IPS-11a (cell line): ENCODE results near the gene PLGRKT.
"Not testable (repeated sequence)": the region's sequence is repeated elsewhere in the genome, so short reads cannot be mapped to it uniquely, and the experiment has no call there.

Experiments used
- H3K4me3 ChIP-seq: one replicate; pipeline ENCODE4 v1.5.1; 2013; ENCODE audit warnings: low read depth, low read length, control low read depth

PLGRKT gene, protein sequence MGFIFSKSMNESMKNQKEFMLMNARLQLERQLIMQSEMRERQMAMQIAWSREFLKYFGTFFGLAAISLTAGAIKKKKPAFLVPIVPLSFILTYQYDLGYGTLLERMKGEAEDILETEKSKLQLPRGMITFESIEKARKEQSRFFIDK

DNA sequence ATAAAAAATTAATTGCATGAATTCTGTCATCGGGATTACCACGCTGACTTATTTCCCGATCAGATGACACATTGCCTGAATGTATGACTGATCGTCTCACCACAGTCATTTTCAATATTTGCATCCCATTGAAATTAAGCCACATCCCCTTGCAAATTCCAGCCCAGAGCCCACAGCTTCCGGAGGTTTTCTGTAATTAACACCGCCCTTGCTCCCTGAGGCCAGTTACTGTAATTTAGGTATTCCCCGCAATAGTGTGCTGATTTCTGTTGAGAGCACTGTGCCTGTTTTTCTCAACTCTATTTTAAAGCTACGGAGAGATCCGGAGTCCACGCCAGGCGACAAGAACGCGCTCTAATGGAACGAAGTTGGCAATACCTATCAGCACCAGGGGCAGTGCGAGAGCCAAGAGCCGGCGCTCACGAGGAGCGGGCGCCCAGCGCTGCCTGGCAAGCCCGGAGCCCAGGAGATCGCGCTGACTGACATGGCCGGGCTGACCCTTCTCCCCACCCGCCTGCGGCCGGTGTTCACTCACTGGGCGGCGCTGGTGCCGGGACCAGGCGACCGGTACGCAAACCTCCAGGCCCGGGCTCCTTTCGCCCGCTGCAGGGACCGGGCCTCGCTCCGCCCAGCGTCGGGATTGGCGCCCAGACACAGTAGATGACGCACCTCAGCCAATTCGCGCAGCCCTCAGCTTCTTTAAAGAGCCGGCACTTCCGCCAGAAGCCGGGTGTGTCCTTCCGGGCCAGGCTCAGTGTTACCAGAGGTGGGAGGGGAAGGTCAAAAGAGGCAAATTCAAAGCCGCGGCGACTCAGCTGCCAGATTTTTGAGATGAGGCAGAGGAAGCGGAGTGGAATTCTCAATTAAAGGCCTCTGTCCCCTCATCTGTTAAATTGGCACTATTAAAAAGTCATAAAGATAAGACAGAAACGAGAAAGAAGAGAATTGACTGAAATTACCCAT lies at the start of gene PLGRKT:
Gene PLGRKT (minus strand): TSS at position 672 of the 963 bp plus-strand sequence. CDS start 5,948 bp downstream, outside the sequence.
- peak within 1 kb of the TSS; percentile 75 for H3K4me3 ChIP-seq

DNA sequence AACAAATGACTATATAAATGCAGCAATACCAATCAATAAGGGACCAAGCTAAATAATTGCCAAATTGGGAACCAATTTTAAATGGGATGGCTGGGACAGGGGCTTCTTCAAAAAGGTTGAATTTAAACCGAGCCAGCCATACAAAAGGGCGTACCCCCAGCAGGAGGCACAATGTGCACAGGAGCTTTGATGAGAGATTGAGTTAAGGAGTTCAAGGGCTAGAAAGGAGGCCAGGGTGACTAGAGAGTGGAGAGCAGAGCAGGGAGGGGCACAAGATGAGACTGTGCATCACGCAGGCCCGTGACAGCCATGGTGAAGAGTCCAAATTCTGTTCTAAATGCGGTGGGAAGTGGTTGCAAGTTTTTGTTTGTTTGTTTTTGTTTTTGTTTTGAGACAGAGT lies 49.3 kb upstream of the PLGRKT start:
- no peak overlapping the region for H3K4me3 ChIP-seq

DNA sequence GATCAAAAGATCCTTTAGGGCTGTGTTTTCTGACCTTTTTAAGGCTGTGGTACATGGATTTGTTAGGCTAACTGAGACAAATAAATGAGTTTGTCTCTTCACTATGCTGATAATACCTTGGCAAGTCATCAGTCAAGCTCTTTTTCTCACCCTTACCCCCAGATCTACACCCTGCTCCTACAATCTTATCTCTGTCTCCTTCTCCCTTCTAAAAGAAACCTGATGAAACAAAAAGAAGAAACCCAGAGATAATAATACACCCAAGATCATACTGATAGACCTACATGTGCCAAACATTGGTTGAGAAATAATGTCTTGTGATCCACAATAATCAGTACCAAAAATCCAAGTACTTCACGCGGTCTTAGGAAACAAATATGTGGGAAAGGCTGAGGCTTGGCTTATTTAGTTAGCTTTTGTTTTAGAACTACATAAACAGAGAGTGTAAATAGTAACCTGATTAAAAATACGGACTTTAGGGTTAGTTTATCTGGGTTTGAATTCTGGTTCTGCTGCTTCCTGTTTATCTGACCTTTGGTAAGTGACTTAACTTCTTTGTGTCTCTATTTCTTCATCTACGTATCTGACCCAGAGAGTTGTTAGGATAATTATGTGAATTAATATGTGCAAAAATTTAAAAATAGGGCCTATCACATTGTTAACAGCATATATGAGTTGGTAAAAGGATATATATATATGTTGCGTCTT lies 47.8 kb upstream of the PLGRKT start:
- no peak overlapping the region for H3K4me3 ChIP-seq

DNA sequence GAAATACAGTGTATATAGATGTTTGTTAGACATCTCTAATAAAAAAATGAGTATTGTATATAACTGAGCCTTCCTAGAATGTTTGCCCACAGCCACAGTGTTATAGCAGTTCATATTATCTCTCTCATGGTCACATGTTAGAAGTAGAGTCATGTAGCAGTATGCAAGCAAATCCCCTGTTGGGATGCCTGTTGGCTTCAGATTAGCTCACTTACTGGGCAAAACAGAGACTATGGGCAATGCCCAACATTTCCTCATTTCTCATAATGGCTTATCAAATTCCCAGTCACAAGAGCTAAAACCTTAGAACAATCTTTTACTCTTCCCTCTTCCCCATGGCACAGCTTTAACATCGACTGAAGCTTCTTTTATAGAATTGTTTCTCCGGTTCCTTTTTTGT lies 45.6 kb upstream of the PLGRKT start:
- H3K4me3 ChIP-seq, result no peak overlapping the region

DNA sequence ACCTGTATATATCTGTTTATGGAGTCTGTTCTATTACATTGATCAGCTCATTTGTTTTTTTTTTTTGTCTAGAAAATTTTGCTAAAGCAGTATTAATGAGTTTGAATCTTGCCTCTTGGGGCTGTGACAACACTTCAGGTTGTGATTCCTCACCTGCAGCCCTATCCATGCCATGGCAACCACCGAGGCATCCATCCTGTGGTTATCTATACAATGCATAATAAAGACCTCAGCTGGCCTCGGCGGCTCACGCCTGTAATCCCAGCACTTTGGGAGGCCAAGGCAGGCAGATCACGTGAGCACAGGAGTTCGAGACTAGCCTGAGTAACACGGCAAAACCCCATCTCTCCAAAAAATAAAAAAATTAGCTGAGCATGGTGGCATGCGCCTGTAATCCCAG lies 44.5 kb upstream of the PLGRKT start:
- H3K4me3 ChIP-seq, result no peak overlapping the region

DNA sequence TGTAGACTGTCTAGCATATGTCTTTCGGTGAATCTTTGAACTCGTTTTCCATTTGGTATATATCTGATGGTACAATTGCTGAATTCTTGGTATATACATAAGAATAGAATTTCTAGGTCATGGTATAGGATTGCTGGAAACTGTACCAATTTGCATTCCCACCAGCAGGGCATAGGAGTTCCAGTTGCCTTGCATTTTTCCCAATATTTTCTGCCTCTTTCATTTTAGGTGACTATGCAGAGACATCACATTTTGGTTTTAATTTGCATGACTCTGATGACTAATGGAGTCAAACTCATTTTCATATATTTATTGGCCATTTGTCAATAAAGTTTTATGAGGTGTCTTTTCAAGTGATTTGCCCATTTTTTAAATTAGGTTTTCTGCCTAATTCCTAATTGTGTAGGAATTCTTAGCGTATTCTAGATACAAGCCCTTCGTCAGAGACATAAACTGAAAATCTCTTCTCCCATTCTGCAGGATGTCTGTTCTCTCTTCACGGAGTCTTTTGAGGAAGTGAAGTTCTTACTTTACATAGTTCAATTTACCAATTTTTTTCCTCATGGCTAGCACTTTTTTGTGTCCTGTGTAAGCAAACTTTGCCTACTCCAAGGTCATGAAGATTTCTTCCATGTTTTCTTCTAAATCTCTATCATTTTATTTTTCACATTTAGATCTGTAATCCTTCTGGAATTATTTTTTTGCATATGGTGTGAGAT lies 43.8 kb upstream of the PLGRKT start:
- no peak overlapping the region for H3K4me3 ChIP-seq

DNA sequence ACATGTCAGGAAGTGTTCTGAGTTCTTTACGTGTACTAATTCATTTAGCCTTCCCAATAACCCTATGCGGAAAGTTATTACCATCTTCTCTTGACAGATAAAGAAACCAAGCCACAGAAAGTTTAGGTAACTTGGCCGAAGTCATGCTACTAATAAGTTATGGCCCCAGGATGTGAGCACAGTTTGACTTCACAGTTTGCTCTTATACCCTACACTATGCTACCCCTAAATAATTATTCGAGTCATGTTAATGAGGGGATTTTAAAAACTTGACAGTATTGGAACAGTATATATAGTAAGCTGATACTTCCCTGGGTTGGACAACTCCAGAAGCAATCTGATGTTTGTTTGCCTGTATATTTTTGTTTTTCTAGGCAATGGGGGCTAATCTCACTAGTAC lies 43.2 kb upstream of the PLGRKT start:
- H3K4me3 ChIP-seq, result no peak overlapping the region

DNA sequence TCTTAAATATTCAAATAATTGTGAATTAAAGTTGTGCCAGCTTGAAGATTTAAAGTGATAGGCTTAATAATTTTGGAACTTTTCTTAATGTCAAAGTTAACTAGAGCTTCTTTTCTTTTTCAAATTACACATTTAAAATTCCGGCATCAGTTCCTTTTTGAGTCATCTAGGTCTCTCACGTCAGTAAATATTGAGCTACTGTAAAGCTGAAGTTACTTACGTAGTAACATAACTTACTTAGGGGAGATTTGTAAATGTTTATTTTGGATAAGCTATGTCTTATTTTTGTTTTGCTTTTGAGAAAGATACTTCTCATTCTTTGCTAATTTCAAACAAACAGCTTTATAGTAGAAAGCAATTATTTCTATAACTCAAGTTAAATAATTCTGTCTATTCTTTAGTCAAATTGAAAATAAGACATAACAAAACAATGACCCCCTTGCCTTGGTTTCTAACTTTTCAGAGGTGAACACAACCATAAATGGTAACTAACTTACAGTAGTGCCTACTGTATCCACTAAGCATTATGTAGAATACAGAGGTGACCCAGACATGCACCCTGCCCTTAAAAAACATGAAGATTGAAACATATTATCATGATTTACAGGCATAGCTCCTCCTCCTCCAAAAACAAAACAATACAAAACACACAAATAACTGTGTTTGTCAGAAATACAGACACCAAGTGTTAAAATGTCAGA lies 42.4 kb upstream of the PLGRKT start:
- H3K4me3 ChIP-seq, result no peak overlapping the region

DNA sequence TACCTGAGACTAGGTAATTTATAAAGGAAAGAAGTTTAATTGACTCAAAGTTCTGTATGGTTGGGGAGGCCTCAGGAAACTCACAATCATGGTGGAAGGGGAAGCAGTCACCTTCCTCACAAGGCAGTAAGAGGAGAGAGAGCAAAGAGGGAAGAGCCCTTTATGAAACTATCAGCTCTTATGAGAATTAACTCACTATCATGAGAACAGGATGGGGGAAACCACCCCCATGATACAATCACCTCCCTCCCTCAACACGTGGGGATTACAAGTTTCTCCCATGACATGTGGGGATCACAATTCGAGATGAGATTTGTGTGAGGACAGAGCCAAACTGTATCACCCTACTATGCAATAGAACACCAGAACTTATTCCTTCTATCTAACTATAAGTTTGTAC lies 40.5 kb upstream of the PLGRKT start:
- H3K4me3 ChIP-seq, result no peak overlapping the region

DNA sequence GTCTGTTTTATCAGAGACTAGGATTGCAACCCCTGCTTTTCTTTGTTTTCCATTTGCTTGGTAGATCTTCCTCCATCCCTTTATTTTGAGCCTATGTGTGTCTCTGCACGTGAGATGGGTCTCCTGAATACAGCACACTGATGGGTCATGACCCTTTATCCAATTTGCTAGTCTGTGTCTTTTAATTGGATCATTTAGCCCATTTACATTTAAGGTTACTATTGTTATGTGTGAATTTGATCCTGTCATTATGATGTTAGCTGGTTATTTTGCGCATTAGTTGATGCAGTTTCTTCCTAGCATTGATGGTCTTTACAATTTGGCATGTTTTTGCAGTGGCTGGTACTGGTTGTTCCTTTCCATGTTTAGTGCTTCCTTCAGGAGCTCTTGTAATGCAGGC lies 37.9 kb upstream of the PLGRKT start:
- not testable (repeated sequence) for H3K4me3 ChIP-seq

DNA sequence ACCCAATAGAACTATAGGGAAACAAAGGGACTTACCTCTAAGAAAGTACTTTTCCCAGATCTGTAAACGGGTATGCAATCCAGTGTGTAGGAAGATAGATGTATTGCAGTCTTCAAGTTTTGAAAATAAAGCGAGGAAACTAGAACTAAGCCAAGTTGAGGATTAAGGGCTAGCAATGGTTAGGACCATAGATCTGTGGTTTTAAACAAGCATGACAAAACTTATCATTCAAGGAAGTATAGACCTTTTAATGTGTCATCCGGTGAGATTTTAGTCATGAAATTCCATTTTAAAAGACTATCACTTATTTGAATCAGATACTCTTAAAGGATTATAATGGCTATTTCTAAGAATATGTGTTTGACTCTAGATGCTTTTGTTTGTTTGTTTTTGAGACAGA lies 33.1 kb upstream of the PLGRKT start:
- H3K4me3 ChIP-seq, result no peak overlapping the region

DNA sequence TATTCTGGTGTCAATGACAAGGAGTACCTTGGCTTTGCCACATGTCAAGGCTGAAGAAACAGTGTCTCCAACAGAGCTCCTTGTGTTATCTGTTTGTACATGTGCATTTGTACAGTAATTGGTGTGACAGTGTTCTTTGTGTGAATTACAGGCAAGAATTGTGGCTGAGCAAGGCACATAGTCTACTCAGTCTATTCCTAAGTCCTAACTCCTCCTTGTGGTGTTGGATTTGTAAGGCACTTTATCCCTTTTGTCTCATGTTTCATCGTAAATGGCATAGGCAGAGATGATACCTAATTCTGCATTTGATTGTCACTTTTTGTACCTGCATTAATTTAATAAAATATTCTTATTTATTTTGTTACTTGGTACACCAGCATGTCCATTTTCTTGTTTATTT lies 32.4 kb upstream of the PLGRKT start:
- H3K4me3 ChIP-seq, result no peak overlapping the region

DNA sequence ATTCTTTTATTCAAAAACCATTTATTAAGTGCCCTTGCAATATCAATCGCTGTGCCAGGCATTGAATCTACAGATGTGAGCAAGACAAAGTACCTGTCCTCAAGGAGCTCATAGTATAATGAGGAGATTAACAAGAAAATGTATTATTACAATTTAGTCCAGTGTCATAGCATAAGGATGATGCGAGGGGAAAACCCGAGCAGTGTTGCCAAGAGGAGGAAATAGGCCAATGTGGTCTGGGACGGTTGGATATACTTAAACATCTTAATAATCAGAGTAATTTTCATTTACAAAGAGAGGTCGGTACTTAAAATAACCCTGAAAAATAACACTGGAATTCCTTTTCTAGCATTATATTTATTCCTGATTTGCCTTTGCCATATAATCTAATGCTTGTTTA lies 31.1 kb upstream of the PLGRKT start:
- H3K4me3 ChIP-seq, result no peak overlapping the region

DNA sequence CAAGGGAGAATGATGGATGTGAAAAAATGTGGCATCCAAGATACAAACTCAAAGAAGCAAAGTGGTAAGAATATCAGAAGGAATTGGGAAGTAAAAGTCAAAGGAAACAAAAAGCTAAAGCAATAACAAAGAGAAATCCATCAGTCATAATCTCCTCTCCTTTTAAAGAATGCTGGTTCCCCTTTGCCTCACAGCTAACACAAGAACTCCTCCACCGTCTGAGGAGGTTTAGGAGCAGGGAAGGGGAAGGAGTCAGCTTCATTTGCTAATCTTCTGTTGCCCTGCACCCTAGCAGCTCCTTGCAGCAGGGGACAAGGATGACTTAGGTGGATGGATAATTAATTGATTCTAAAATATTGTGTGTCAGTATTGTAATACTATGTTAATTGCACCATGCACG lies 29.0 kb upstream of the PLGRKT start:
- H3K4me3 ChIP-seq, result no peak overlapping the region

DNA sequence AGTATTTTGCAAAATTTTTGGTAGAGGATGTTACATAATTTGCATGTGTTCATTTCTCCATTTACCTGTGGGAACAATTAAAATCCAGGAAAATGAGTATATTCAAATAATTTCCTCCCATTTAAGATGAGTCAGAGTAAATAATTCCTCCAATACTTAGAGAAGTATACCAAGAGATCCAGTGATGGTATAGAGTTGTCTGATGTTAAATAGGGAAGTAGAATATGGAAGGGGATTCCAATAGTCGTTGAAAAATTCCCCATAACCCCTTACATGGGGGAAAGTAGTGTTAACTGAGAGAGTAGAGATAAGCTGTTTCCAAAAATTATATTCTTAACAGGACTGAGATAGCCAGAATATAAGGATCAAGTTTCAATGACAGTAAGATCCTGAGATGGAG lies 28.3 kb upstream of the PLGRKT start:
- H3K4me3 ChIP-seq, result no peak overlapping the region

DNA sequence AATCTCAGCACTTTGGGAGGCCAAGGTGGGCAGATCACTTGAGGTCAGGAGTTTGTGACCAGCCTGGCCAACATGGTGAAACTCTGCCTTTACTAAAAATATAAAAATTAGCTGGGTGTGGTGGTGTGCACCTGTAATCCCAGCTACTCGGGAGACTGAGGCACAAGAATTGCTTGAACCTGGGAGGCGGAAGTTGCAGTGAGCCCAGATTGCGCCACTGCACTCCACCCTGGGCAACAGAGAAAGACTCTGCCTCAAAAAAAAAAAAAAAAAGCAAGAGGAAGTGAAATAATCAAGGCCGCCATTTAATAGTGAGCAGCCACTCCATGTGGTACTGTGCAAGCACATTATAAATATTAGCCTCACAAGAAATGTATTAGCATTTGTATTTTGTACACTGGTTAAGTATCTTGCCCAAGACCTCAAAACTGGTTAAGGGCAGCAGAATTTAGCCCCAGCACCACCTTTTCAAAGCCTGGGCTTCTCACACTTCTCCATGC lies 27.2 kb upstream of the PLGRKT start:
- not testable (repeated sequence) for H3K4me3 ChIP-seq

DNA sequence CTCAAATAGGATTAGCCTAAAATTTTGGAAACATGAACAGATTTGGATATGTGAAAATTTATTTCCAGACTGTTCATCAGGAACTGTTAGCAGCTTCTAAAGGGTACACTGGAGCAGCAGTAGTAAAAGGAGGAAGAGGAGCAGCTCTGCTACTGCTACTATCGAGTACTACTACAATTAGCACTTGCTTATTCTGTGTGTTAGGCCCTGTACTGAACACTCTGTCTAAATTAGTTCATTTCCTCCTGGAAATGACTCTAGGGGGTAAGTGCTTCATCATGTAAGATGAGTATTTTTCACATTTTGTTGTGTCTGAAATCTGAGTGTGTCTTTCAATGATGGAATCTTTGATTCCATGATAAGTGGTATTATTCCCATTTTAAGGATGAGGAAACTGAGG lies 22.4 kb upstream of the PLGRKT start:
- H3K4me3 ChIP-seq, result no peak overlapping the region

DNA sequence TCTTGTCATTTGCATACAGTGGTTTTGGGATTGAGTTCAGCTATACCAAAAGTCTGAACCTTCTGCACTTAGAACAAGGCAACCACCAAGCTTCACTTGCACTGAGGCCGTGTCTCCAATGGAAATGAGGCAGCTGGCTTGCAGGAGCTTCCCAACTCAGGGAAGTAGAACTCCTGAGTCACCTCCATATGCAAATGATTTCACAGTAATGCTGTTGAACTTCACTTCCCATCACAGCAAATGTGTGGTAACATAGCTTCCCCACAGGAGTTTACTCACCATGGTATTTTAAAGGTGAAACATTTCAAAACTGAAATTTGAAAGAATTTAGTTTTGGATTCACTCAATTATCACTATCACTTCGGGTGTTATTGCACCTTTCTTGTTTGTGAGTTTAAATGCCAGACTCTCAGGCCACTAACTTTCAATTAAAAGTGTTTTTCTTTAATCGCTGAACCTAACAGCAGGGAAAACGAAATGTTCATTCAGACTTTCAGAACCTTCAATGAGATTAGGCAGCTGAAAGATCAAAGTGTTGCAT lies 21.6 kb upstream of the PLGRKT start:
- no peak overlapping the region for H3K4me3 ChIP-seq

DNA sequence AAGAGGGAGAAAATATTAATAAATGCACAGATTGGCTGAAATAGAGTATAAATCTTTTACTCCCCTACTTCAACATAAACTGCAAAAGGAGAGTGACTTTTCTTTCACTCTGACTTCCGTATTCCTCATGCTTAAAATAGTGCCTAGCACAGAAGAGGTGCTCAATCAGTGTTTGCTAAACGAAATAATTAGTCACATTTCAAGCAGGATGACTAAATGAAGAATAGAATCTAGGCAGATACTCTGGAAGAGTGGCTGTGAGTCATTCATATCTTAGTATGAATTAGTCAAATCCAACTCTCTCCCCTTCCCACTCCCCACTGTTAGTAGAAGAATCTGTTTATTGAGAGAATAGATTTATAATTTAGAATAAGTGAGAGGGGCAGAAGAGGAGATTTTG lies 17.5 kb upstream of the PLGRKT start:
- no peak overlapping the region for H3K4me3 ChIP-seq

DNA sequence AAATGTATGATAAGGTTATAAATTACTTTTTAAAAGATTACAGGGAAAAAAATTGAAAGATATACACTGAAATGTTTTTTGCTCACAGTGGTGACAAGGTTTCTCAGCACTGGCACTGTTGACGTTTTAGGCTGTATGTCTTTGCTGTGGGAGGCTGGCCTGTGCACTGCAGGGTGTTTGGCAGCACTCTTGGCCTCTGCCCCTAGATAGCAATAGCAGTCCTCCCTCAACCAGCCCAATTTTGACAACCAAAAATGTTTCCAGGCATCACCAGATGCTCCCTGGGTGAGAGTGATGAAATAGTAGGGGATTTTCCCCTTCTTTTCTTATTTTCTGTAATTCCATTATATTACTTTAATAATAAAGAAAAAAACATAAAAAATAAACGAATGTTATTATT lies 15.9 kb upstream of the PLGRKT start:
- no peak overlapping the region for H3K4me3 ChIP-seq
